IPS-18a (cell line): ENCODE results near the gene YIF1B.
A peak's percentile ranks its signal among the peaks of the same experiment; 100 is the strongest.
"Not testable (repeated sequence)": the region's sequence is repeated elsewhere in the genome, so short reads cannot be mapped to it uniquely, and the experiment has no call there.

Experiments
- H3K27ac ChIP-seq: one replicate; pipeline ENCODE4 v1.5.1; 2013; ENCODE audit warnings: low read length
- H3K27me3 ChIP-seq: one replicate; pipeline ENCODE4 v1.6.1; 2013; ENCODE audit warnings: mild to moderate bottlenecking, low read length; ENCODE audit not compliant: control insufficient read depth, insufficient read depth
- H3K36me3 ChIP-seq: one replicate; pipeline ENCODE4 v1.6.1; 2013; ENCODE audit warnings: low read depth, low read length; ENCODE audit not compliant: control insufficient read depth
- H3K4me1 ChIP-seq: one replicate; pipeline ENCODE4 v1.6.1; 2013; ENCODE audit warnings: low read depth, low read length; ENCODE audit not compliant: control insufficient read depth
- H3K4me3 ChIP-seq: one replicate; pipeline ENCODE4 v1.5.1; 2013; ENCODE audit warnings: low read length
- H3K9ac ChIP-seq: one replicate; pipeline ENCODE4 v1.6.1; 2013; ENCODE audit warnings: mild to moderate bottlenecking, low read length, moderate library complexity
- H3K9me3 ChIP-seq: one replicate; pipeline ENCODE4 v1.6.1; 2013; ENCODE audit warnings: low read depth, low read length; ENCODE audit not compliant: control insufficient read depth

The YIF1B gene

GRCh38 chr19:38352611-38353010, 36.9 kb upstream of the YIF1B start:
- H3K27me3 ChIP-seq = no peaks in the 10 kb centered on the region
- H3K27ac ChIP-seq = no peak overlapping the region
- no peak overlapping the region for H3K9ac ChIP-seq
- no peaks in the 10 kb centered on the region for H3K9me3 ChIP-seq
- H3K4me1 ChIP-seq = no peaks in the 10 kb centered on the region
- no peaks in the 10 kb centered on the region for H3K36me3 ChIP-seq
- H3K4me3 ChIP-seq = no peak overlapping the region

DNA sequence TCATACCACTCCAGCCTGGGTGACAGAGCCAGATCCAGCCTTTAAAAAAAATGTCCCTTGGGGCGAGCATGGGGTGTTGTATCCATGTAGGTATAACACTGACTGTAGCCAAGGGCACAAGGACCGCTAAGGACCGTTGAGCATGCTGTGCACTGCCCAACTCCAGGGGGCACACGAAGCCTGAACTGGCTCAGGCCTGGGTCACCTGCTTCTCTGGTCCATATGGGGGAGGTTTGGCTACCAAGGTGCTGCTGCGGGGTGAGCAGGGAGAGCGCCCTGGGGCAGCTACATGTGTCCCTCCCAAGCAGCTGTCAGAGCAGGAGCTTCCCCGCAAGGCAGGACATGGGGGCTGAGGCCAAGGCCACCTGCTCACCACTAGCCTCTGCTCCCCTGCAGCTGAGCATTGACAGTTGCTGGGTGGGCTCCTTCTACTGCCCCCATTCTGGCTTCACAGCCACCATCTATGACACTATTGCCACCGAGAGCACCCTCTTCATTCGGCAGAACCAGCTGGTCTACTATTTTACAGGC, 36.2 kb upstream of the YIF1B start:
- Histone ChIP-seq H3K4me3 (no peak overlapping the region), H3K9ac (no peak overlapping the region), H3K4me1 (no peaks in the 10 kb centered on the region), H3K36me3 (no peaks in the 10 kb centered on the region), H3K27me3 (no peaks in the 10 kb centered on the region), H3K27ac (no peak overlapping the region), H3K9me3 (no peaks in the 10 kb centered on the region)

GRCh38 chr19:38350883-38351282, 35.1 kb upstream of the YIF1B start:
- Histone ChIP-seq H3K4me1 (no peaks in the 10 kb centered on the region), H3K36me3 (no peaks in the 10 kb centered on the region), H3K9ac (no peak overlapping the region), H3K27ac (no peak overlapping the region), H3K27me3 (no peaks in the 10 kb centered on the region), H3K9me3 (no peaks in the 10 kb centered on the region), H3K4me3 (no peak overlapping the region)

GRCh38 chr19:38346837-38347236, 31.1 kb upstream of the YIF1B start:
- Histone ChIP-seq H3K27me3 (no peaks in the 10 kb centered on the region), H3K27ac (no peak overlapping the region), H3K9ac (no peak overlapping the region), H3K9me3 (no peaks in the 10 kb centered on the region), H3K4me3 (no peak overlapping the region), H3K4me1 (no peaks in the 10 kb centered on the region), H3K36me3 (no peaks in the 10 kb centered on the region)

- Histone ChIP-seq H3K9me3 (no peaks in the 10 kb centered on the region), H3K27ac (no peak overlapping the region), H3K36me3 (no peaks in the 10 kb centered on the region), H3K4me1 (peaks cover 5% of the 10 kb centered on the region), H3K4me3 (no peak overlapping the region), H3K27me3 (no peaks in the 10 kb centered on the region), H3K9ac (no peak overlapping the region)
Measured at GRCh38 chr19:38340927-38341326, 25.2 kb upstream of the YIF1B start.

DNA sequence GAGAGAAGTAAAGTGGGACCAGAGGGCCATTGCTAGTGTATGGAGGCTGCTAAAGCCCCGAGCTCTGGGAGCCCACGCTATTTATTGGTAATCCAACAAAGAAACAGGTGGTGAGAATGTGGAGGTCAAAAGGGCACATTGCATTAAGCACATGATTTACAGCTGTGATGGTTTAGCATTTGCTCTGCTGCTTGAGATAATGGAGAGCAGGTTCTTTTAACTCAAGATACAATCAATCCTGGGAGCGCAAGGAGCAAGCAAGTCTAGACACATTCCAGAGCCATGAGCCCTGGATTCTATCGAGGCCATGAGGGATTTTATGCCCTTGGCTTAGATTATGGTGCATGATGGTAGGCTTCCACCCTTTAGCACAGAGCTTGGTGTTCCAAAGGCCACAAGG, 23.3 kb upstream of the YIF1B start:
- H3K4me1 ChIP-seq, H3K4me3 ChIP-seq, H3K27ac ChIP-seq, H3K9ac ChIP-seq, H3K9me3 ChIP-seq, H3K36me3 ChIP-seq, H3K27me3 ChIP-seq: not testable (repeated sequence)

GRCh38 chr19:38337360-38337653, 21.6 kb upstream of the YIF1B start:
- H3K9ac ChIP-seq = no peak overlapping the region
- peaks cover 5% of the 10 kb centered on the region for H3K4me1 ChIP-seq
- H3K9me3 ChIP-seq = no peaks in the 10 kb centered on the region
- no peaks in the 10 kb centered on the region for H3K36me3 ChIP-seq
- peak overlapping the region; percentile 97 for H3K4me3 ChIP-seq
- H3K27me3 ChIP-seq = no peaks in the 10 kb centered on the region
- no peak overlapping the region for H3K27ac ChIP-seq

GRCh38 chr19:38336638-38337359, 21.1 kb upstream of the YIF1B start:
- H3K9ac ChIP-seq = peak overlapping the region; percentile 61

DNA sequence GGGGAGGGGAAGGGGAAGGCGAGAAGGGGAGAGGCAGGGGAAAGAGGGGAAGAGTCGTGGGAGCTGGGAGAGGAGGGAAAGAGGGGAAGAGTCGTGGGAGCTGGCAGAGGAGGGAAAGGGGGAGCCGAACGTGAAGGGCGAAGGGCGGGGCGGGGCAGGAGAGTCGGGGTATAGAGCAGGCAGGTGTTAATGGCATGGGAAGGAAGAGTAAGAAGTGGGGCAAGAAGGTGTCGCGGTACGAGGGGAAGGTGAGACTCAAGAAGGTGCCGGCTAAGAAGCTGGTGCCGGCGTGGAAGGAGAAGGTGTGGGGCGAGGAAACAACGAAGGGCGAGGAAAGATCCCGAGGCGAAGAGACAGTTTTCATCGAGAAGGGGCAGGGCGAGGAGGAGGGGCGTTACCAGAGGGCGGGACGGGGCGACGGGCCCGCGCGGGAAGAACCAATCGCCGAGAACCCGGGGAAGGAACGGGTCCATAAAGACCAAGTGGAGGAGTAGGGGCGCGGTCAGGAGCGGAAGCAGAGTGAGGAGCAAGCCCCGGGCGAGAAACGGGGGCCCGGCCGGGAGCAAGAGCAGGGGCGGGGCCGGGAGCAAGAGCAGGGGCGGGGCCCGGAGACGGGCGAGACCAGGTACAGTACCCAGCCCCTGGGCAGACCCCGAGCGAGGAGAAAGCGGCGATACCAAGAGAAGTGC, 20.3 kb upstream of the YIF1B start:
- Histone ChIP-seq H3K4me1 (peaks cover 5% of the 10 kb centered on the region), H3K36me3 (no peaks in the 10 kb centered on the region), H3K4me3 (peak overlapping the region; percentile 97), H3K27me3 (no peaks in the 10 kb centered on the region), H3K9me3 (no peaks in the 10 kb centered on the region), H3K27ac (no peak overlapping the region), H3K9ac (peak overlapping the region; percentile 61)

More at GRCh38 chr19:38336638-38337359, 21.1 kb upstream of the YIF1B start:
- Histone ChIP-seq H3K27ac (no peak overlapping the region), H3K36me3 (no peaks in the 10 kb centered on the region), H3K9me3 (no peaks in the 10 kb centered on the region), H3K4me3 (peak overlapping the region; percentile 97), H3K27me3 (no peaks in the 10 kb centered on the region), H3K4me1 (peaks cover 5% of the 10 kb centered on the region)

- Histone ChIP-seq H3K4me1 (peaks cover 5% of the 10 kb centered on the region), H3K9me3 (no peaks in the 10 kb centered on the region), H3K27me3 (no peaks in the 10 kb centered on the region), H3K27ac (no peak overlapping the region), H3K9ac (no peak overlapping the region), H3K36me3 (no peaks in the 10 kb centered on the region), H3K4me3 (no peak overlapping the region)
Measured at GRCh38 chr19:38333245-38333644, 17.5 kb upstream of the YIF1B start.

GRCh38 chr19:38331728-38332127, 16.0 kb upstream of the YIF1B start:
- Histone ChIP-seq H3K4me3 (no peak overlapping the region), H3K27me3 (no peaks in the 10 kb centered on the region), H3K9me3 (no peaks in the 10 kb centered on the region), H3K36me3 (no peaks in the 10 kb centered on the region), H3K27ac (no peak overlapping the region), H3K4me1 (no peaks in the 10 kb centered on the region), H3K9ac (no peak overlapping the region)

GRCh38 chr19:38329651-38330050, 13.9 kb upstream of the YIF1B start:
- Histone ChIP-seq H3K27ac (no peak overlapping the region), H3K4me1 (no peaks in the 10 kb centered on the region), H3K27me3 (no peaks in the 10 kb centered on the region), H3K4me3 (no peak overlapping the region), H3K9ac (no peak overlapping the region), H3K9me3 (no peaks in the 10 kb centered on the region), H3K36me3 (no peaks in the 10 kb centered on the region)
